ENCODE data around the gene USP22.

USP22 gene

DNA sequence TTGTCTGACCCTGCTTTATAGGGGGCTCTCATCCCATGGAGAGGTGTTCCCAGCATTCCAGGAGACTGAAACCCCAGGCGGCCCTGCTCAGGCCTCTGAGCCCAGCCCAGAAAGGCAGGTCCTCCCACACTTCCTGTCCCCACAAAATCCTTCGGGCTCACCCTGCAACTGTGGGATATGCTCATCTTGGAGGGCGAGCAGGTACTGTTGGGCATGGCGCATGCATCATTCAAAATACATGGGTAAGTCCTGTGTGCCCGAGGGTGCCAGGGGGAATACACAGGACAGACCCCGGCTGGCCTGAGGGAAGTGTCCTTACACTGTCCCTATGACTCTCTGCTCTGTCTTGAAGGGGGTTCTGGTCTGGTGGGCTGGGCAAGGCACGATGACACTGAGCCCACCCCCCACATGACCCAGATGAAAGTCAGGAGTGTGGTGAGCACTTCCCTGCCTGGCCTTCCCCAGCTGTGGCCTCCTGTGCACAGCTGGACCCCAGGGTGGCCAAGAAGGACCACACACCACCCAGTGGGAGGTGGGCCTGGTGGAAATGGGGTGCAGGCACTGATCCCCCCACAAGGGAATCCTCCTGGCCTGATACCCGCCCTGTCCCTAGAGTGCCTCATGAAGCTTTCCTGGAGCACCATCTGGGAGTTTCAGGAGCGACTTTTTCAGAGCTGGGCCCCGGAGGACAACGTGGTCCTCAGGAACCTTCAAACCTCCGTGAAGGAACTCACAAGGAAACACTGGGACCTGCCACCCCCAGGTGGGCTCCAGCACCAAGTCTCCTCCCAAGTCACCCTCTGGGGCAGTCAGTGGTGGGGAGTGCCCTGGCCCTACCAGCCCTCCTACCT is 46.7 kb downstream of the USP22 start:
- no peaks in the 10 kb centered on the region for H3K27me3 ChIP-seq (ENCODE audit: insufficient read depth, insufficient read length)
- H3K4me1 ChIP-seq (ENCODE audit: insufficient read depth, insufficient read length): peaks cover 8% of the 10 kb centered on the region
- TF ChIP-seq SUZ12 (IDR thresholded peaks at IDR 0.05; ENCODE audit: extremely low read depth, insufficient read depth, insufficient read length): no peak
- no peak for TF ChIP-seq ZNF274 (IDR thresholded peaks at IDR 0.05; ENCODE audit: low read depth, low read length)
- no peak for TF ChIP-seq YY1 (IDR thresholded peaks at IDR 0.05; ENCODE audit: insufficient read depth, insufficient read length)
- H3K9ac ChIP-seq (ENCODE audit: insufficient read length, low read depth): no peak overlapping the region
- no peak for DNase-seq (ENCODE audit: low read depth, low spot score)
- no peak overlapping the region for H3K4me3 ChIP-seq (ENCODE audit: insufficient read length, low read depth)
- H3K36me3 ChIP-seq (ENCODE audit: insufficient read depth, insufficient read length, low read length): peaks cover 20% of the 10 kb centered on the region
- H3K9me3 ChIP-seq (ENCODE audit: insufficient read depth, low read length): peaks cover 13% of the 10 kb centered on the region; the same call in 1 of the 2 replicates

DNA sequence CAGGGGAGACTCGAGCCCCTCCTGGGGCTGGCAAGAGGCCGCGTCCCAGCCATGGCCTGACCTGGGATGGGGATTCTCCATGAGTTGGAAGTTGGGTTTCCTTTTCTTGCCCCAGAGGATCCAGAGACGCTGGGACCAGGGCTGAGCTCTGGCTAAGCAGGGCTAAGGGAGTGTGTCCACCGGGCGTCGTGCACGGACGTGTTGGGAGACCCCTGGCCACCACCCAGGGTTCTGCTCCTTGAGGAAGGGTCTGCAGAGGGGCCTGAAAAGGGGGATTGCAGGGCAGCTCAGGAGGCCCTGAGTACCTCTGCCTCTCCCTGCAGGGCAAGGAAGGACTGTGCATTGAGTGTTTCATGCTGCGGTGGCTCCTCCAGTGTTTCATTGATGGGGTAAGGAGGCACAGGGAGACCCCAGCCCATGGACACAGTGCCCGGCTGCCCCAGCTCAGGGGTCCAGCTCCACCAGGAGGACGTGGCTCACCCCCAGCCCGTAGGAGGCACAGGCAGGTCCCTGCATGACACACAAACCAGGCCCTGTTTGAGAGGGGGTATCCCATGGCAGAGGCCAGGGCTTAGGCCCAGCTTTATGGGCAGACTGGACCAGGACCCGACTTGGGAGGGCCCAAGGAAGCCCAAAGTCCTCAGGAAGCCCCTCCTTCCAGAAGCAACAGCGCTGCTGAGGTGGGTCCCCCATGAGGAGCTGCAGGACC is 47.5 kb downstream of the USP22 start:
- H3K27me3 ChIP-seq (ENCODE audit: insufficient read depth, insufficient read length): no peaks in the 10 kb centered on the region
- no peak for TF ChIP-seq SUZ12 (IDR thresholded peaks at IDR 0.05; ENCODE audit: extremely low read depth, insufficient read depth, insufficient read length)
- TF ChIP-seq ZNF274 (IDR thresholded peaks at IDR 0.05; ENCODE audit: low read depth, low read length): no peak
- TF ChIP-seq YY1 (IDR thresholded peaks at IDR 0.05; ENCODE audit: insufficient read depth, insufficient read length): no peak
- peaks cover 12% of the 10 kb centered on the region for H3K36me3 ChIP-seq (ENCODE audit: insufficient read depth, insufficient read length, low read length)
- peaks cover 13% of the 10 kb centered on the region; the same call in 1 of the 2 replicates for H3K9me3 ChIP-seq (ENCODE audit: insufficient read depth, low read length)
- no peak for DNase-seq (ENCODE audit: low read depth, low spot score)
- H3K9ac ChIP-seq (ENCODE audit: insufficient read length, low read depth): no peak overlapping the region
- H3K4me1 ChIP-seq (ENCODE audit: insufficient read depth, insufficient read length): peaks cover 8% of the 10 kb centered on the region
- H3K4me3 ChIP-seq (ENCODE audit: insufficient read length, low read depth): no peak overlapping the region

DNA sequence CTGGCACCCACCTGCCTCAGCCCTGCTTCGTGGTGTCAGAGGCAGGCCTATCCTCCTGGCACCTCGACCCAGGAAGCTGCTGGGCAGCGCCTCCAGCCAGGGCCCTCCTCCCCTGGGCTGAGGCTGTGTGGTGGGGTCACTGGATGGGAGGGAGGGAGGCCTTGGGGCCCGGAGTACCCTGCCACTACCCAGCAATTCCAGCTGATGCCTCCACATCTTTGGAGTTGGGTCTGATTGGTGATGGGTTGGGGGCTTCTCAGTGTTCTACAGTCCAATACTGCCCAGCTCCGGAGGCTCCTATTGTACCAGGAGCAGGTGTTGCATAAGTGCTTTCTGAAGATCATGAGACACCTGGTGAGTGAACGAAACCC is 48.0 kb downstream of the USP22 start:
- TF ChIP-seq ZNF274 (IDR thresholded peaks at IDR 0.05; ENCODE audit: low read depth, low read length) (no peak), YY1 (IDR thresholded peaks at IDR 0.05; ENCODE audit: insufficient read depth, insufficient read length) (no peak), SUZ12 (IDR thresholded peaks at IDR 0.05; ENCODE audit: extremely low read depth, insufficient read depth, insufficient read length) (no peak)
- Histone ChIP-seq H3K4me1 (ENCODE audit: insufficient read depth, insufficient read length) (peaks cover 8% of the 10 kb centered on the region), H3K9me3 (ENCODE audit: insufficient read depth, low read length) (peaks cover 13% of the 10 kb centered on the region; the same call in 1 of the 2 replicates), H3K36me3 (ENCODE audit: insufficient read depth, insufficient read length, low read length) (peaks cover 7% of the 10 kb centered on the region), H3K4me3 (ENCODE audit: insufficient read length, low read depth) (no peak overlapping the region), H3K27me3 (ENCODE audit: insufficient read depth, insufficient read length) (no peaks in the 10 kb centered on the region), H3K9ac (ENCODE audit: insufficient read length, low read depth) (no peak overlapping the region)
- DNase-seq (ENCODE audit: low read depth, low spot score): no peak

DNA sequence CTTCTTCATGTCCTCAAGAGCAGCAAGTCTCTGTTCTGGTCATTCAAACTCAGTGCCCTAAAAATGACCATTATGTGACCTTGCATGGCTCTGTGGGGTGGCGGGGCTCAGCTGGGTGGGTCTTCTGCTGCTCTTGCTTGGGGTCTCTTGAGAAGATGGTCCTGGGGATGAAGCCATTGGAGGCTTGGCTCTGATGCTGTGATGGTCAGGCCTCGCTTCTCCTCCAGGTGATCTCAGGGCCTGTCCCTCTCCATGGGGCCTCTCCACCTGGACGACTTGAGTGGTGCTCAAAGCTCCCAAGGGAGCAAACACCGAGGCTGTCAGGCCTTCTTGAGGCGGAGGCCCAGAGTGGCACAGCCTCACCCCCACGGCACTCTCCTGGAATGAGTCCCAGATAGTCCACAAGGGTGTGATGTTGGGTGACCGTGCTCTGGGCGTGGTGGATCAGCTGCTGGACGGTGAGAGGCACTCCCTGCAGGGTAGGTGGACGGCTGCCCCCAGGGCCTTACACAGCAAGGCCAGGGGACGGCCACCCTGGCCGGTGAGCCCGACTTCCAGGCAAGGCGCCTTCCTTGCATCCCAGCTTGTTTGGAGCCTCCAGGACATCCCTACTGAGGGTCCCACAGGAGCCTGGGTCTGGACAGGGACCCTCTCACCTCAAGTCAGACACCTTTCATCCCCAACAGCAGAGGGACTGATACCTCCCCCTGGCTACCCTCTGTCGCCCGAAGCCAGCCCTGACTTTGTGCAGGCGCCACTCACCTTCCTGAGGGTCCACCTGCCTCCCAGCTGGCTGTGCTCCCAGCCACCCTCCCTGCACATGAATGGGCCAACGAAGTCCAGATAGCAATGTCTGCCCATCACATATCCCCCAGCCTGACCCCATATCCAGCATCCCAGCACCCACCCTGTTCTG is 48.7 kb downstream of the USP22 start:
- H3K9ac ChIP-seq (ENCODE audit: insufficient read length, low read depth): no peak overlapping the region
- DNase-seq (ENCODE audit: low read depth, low spot score): no peak
- H3K4me1 ChIP-seq (ENCODE audit: insufficient read depth, insufficient read length): peaks cover 10% of the 10 kb centered on the region
- no peak for TF ChIP-seq SUZ12 (IDR thresholded peaks at IDR 0.05; ENCODE audit: extremely low read depth, insufficient read depth, insufficient read length)
- no peak for TF ChIP-seq ZNF274 (IDR thresholded peaks at IDR 0.05; ENCODE audit: low read depth, low read length)
- no peak for TF ChIP-seq YY1 (IDR thresholded peaks at IDR 0.05; ENCODE audit: insufficient read depth, insufficient read length)
- peaks cover 13% of the 10 kb centered on the region; the same call in 1 of the 2 replicates for H3K9me3 ChIP-seq (ENCODE audit: insufficient read depth, low read length)
- H3K4me3 ChIP-seq (ENCODE audit: insufficient read length, low read depth): no peak overlapping the region
- H3K36me3 ChIP-seq (ENCODE audit: insufficient read depth, insufficient read length, low read length): peaks cover 3% of the 10 kb centered on the region
- H3K27me3 ChIP-seq (ENCODE audit: insufficient read depth, insufficient read length): no peaks in the 10 kb centered on the region

DNA sequence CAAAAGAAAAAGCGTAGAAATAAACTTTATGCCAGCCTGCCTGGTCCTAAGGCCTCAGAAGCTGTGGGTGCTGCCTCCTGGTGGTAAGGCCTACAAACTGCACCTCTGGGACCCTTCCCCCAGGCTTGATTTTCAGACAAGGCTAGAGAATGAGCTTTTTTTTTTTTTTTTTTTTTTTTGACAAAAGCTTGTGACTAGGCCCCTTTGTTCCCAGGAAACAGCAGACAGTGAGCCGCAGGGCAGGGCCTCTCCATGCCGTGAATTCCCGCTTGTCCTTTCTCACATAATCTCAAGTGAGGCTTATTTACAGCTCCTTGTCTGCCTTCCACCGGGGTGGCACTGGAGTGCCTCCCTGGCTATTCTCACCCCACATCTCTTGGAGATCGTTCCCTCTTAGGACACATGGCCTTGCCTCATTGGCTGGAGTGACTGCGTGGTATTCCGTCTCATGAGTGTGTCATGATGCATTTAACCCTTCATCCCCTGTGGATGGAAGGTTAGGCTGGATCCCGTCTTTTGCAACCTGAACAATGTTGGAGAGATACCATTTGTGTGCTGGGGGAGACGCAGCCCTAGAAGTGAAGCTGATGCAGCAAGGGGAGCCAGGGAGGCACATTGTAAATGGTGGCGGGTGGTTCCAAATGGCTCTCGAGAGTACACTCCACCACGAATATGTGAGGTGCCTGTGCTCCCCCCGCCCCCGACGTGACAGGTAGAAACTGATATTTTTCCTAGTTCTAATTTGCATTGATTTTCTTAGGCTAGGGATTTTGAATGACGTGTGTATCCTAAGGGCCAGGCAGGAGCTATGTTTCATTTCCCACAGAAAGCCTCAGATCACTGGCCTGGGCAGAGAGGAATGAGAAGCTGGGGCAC is 49.6 kb downstream of the USP22 start:
- H3K4me3 ChIP-seq (ENCODE audit: insufficient read length, low read depth): no peak overlapping the region
- peak overlapping the region; percentile 29 for H3K9ac ChIP-seq (ENCODE audit: insufficient read length, low read depth)
- TF ChIP-seq ZNF274 (IDR thresholded peaks at IDR 0.05; ENCODE audit: low read depth, low read length) (no peak), SUZ12 (IDR thresholded peaks at IDR 0.05; ENCODE audit: extremely low read depth, insufficient read depth, insufficient read length) (no peak), YY1 (IDR thresholded peaks at IDR 0.05; ENCODE audit: insufficient read depth, insufficient read length) (no peak)
- H3K27me3 ChIP-seq (ENCODE audit: insufficient read depth, insufficient read length): no peaks in the 10 kb centered on the region
- H3K9me3 ChIP-seq (ENCODE audit: insufficient read depth, low read length): peaks cover 13% of the 10 kb centered on the region; the same call in 1 of the 2 replicates
- no peaks in the 10 kb centered on the region for H3K36me3 ChIP-seq (ENCODE audit: insufficient read depth, insufficient read length, low read length)
- peak; percentile 77 for DNase-seq (ENCODE audit: low read depth, low spot score)
- peaks cover 9% of the 10 kb centered on the region for H3K4me1 ChIP-seq (ENCODE audit: insufficient read depth, insufficient read length)

DNA sequence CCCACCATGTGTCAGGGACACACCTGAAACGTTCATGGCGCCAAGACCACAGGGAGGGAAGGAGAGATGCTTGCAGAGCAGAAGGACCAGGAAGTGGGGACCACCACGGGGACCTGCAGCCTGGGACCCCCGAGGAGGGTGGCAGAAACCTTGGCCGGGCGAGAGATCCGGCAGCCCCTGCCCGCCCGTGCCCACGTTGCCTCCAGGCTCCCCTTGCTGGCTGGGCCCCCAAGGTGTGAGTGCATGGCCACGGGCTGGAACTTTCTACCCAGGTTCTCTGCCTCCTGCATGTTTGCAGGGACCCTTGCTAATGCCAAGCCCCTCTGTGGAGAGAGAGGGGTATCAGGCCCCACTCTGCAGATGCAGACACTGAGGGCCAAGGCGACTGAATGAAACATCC is 50.4 kb downstream of the USP22 start:
- Histone ChIP-seq H3K9me3 (ENCODE audit: insufficient read depth, low read length) (peaks cover 13% of the 10 kb centered on the region; the same call in 1 of the 2 replicates), H3K27me3 (ENCODE audit: insufficient read depth, insufficient read length) (no peaks in the 10 kb centered on the region), H3K4me3 (ENCODE audit: insufficient read length, low read depth) (no peak overlapping the region), H3K4me1 (ENCODE audit: insufficient read depth, insufficient read length) (peaks cover 6% of the 10 kb centered on the region), H3K36me3 (ENCODE audit: insufficient read depth, insufficient read length, low read length) (no peaks in the 10 kb centered on the region), H3K9ac (ENCODE audit: insufficient read length, low read depth) (peak overlapping the region; percentile 42)
- TF ChIP-seq SUZ12 (IDR thresholded peaks at IDR 0.05; ENCODE audit: extremely low read depth, insufficient read depth, insufficient read length): no peak
- TF ChIP-seq YY1 (IDR thresholded peaks at IDR 0.05; ENCODE audit: insufficient read depth, insufficient read length): no peak
- TF ChIP-seq ZNF274 (IDR thresholded peaks at IDR 0.05; ENCODE audit: low read depth, low read length): no peak
- no peak for DNase-seq (ENCODE audit: low read depth, low spot score)

All from NT2/D1 (cell line).